Measurements from ENCODE around the gene HSD17B3.
"Not testable (repeated sequence)": the region's sequence is repeated elsewhere in the genome, so short reads cannot be mapped to it uniquely, and the experiment has no call there.

- TF ChIP-seq ZFP3 (CRISPR knock-in tag; IDR thresholded peaks at IDR 0.05); PATZ1 (CRISPR knock-in tag; IDR thresholded peaks at IDR 0.05; ENCODE audit: borderline replicate concordance); RARB (CRISPR knock-in tag; IDR thresholded peaks at IDR 0.05); CREB5 (CRISPR knock-in tag; IDR thresholded peaks at IDR 0.05; ENCODE audit: low read depth); ESRRG (CRISPR knock-in tag; IDR thresholded peaks at IDR 0.05); CSRNP3 (CRISPR knock-in tag; IDR thresholded peaks at IDR 0.05); TSHZ2 (CRISPR knock-in tag; IDR thresholded peaks at IDR 0.05); OSR1 (CRISPR knock-in tag; IDR thresholded peaks at IDR 0.05); SNAI2 (CRISPR knock-in tag; IDR thresholded peaks at IDR 0.05); GLIS3 (CRISPR knock-in tag; IDR thresholded peaks at IDR 0.05); ZFP30 (CRISPR knock-in tag; IDR thresholded peaks at IDR 0.05); ZC3H10 (CRISPR knock-in tag; IDR thresholded peaks at IDR 0.05); ARNTL (CRISPR knock-in tag; IDR thresholded peaks at IDR 0.05; ENCODE audit: borderline replicate concordance, low read depth); TCF4 (CRISPR knock-in tag; IDR thresholded peaks at IDR 0.05; ENCODE audit: borderline replicate concordance): not testable (repeated sequence)
Observed at GRCh38 chr9:96306958-96307357, 5.0 kb upstream of the HSD17B3 start.
